PFSK-1 (cell line): Measurements from ENCODE around the gene IL17C.

Experiments
- POLR2AphosphoS5 ChIP-seq: IDR thresholded peaks from 2 replicates; pipeline ENCODE4 v1.6.1; 2012; ENCODE audit warnings: low read depth, mild to moderate bottlenecking, control low read depth, low read length, moderate library complexity
- SIN3A ChIP-seq: IDR thresholded peaks from 2 replicates; pipeline ENCODE4 v1.6.1; 2012; ENCODE audit warnings: mild to moderate bottlenecking, low read length, moderate library complexity, borderline replicate concordance; ENCODE audit not compliant: insufficient read depth
- TF ChIP-seq, protein P1 (sequence below), 2 experiments: IDR thresholded peaks; 2 replicates each; pipeline versions ENCODE4 v1.6.1 to v1.8.0; 2011 to 2012; ENCODE audit warnings: low read depth in 2 of 2, low read length in 2 of 2, control low read depth in 1 of 2, inconsistent platforms in 1 of 2, mild to moderate bottlenecking in 1 of 2, moderate library complexity in 1 of 2; ENCODE audit not compliant: insufficient read depth in 1 of 2

GRCh38 chr16:88591577-88592021, 46.8 kb upstream of the IL17C start:
- TF ChIP-seq SIN3A (no peak), POLR2AphosphoS5 (no peak)
- TF ChIP-seq, protein P1, sequence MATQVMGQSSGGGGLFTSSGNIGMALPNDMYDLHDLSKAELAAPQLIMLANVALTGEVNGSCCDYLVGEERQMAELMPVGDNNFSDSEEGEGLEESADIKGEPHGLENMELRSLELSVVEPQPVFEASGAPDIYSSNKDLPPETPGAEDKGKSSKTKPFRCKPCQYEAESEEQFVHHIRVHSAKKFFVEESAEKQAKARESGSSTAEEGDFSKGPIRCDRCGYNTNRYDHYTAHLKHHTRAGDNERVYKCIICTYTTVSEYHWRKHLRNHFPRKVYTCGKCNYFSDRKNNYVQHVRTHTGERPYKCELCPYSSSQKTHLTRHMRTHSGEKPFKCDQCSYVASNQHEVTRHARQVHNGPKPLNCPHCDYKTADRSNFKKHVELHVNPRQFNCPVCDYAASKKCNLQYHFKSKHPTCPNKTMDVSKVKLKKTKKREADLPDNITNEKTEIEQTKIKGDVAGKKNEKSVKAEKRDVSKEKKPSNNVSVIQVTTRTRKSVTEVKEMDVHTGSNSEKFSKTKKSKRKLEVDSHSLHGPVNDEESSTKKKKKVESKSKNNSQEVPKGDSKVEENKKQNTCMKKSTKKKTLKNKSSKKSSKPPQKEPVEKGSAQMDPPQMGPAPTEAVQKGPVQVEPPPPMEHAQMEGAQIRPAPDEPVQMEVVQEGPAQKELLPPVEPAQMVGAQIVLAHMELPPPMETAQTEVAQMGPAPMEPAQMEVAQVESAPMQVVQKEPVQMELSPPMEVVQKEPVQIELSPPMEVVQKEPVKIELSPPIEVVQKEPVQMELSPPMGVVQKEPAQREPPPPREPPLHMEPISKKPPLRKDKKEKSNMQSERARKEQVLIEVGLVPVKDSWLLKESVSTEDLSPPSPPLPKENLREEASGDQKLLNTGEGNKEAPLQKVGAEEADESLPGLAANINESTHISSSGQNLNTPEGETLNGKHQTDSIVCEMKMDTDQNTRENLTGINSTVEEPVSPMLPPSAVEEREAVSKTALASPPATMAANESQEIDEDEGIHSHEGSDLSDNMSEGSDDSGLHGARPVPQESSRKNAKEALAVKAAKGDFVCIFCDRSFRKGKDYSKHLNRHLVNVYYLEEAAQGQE (IDR thresholded peaks at IDR 0.05; ENCODE audit: insufficient read depth in 1 of 2, low read depth in 2 of 2, low read length in 2 of 2), result no peak
